Uterus (tissue), 2 donors: ENCODE data around the gene OTOS.

ENCODE experiments used
- CTCF ChIP-seq, 4 experiments: fragments of 200-600 bp in 2 of 4; fragments of 450-650 bp in 2 of 4; sonication (generic) in 2 of 4; IDR thresholded peaks; one replicate each; pipeline ENCODE4 v1.5.1; 2016 to 2019; ENCODE audit warnings: antibody characterized with exemption in 4 of 4, mild to moderate bottlenecking in 2 of 4, moderate library complexity in 1 of 4
- POLR2A ChIP-seq, 2 donors: fragments of 450-650 bp; IDR thresholded peaks; one replicate each; pipeline ENCODE4 v1.6.1; 2016; ENCODE audit warnings: antibody characterized with exemption in 2 of 2, mild to moderate bottlenecking in 1 of 2, moderate library complexity in 1 of 2

DNA sequence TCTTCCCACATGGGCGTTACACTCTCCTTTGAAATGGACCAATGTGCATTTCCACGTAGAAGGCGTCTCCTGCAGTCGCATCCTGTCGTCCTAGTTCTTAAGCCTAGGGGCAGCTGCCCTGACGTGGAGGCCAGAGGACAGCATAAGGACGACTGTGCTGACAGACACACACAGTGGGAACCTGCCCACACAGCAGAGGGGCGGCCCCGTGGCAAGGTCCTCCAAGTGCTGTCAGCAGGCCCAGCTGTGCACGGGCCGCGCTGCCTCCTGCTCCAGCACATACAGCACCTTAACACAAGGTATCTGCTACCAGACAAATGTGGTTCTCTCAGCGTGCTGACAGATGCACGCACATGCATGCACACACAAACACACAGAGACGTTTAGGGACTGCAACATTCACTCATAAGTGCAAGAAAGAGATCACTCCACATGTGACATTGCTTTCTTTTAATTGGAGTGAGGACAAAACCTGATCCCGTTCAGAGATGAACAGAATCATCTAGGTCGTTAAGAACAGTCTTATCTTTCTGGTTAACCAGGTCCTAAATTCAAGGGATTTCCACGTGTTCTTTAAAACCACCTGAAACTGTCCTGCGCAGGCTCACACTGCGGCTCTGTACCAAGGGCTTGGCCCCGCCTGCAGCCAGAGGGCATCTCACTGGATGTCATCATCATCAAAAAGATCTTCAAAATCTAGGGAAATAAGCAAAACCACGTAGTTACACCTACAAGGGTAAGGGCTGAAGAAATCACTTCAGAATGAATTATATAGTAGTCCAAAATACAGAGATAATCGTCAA, 9.9 kb downstream of the OTOS start:
- TF ChIP-seq POLR2A (IDR thresholded peaks at IDR 0.05), result no peak
- no peak for TF ChIP-seq CTCF (IDR thresholded peaks at IDR 0.05)
